Spleen (tissue), 11 donors: ENCODE data around the gene ARHGAP25. TPM values are rescaled to one million over a fixed set of nuclear protein-coding genes. Genes with fewer than 3 reads are reported as not detected.

ENCODE experiments used
- DNase-seq: peaks from one replicate; pipeline ENCODE4 v3.0.0-alpha.2; 2020
- H3K27ac ChIP-seq, 8 donors: fragments of 200-600 bp; sonication (generic) in 7 of 8; 1 replicate in 4 of 8; 2 replicates in 4 of 8; pipeline versions ENCODE4 v1.5.0 to v1.8.0; 2016 to 2021; ENCODE audit warnings: inconsistent platforms in 4 of 8, mild to moderate bottlenecking in 4 of 8, moderate library complexity in 1 of 8
- H3K27me3 ChIP-seq, 7 donors: fragments of 200-600 bp; sonication (generic) in 6 of 7; replicated peaks in 1 of 7; 1 replicate in 4 of 7; 2 replicates in 3 of 7; pipeline versions ENCODE4 v1.5.0 to v1.8.0; 2016 to 2021; ENCODE audit warnings: inconsistent platforms in 3 of 7, mild to moderate bottlenecking in 1 of 7
- H3K36me3 ChIP-seq, 6 donors: fragments of 200-600 bp; sonication (generic) in 5 of 6; 1 replicate in 4 of 6; 2 replicates in 2 of 6; pipeline versions ENCODE4 v1.5.0 to v1.8.0; 2016 to 2021; ENCODE audit warnings: inconsistent platforms in 2 of 6
- H3K4me1 ChIP-seq, 6 donors: fragments of 200-600 bp; sonication (generic) in 5 of 6; 1 replicate in 3 of 6; 2 replicates in 3 of 6; pipeline versions ENCODE4 v1.5.0 to v1.8.0; 2016 to 2021; ENCODE audit warnings: inconsistent platforms in 3 of 6
- H3K4me3 ChIP-seq, 8 donors: fragments of 200-600 bp; sonication (generic) in 7 of 8; 1 replicate in 4 of 8; 2 replicates in 4 of 8; pipeline versions ENCODE4 v1.5.0 to v1.8.0; 2016 to 2021; ENCODE audit warnings: inconsistent platforms in 4 of 8, mild to moderate bottlenecking in 4 of 8, moderate library complexity in 2 of 8
- H3K9me3 ChIP-seq, 8 donors: fragments of 200-600 bp; sonication (generic) in 7 of 8; 1 replicate in 4 of 8; 2 replicates in 4 of 8; pipeline versions ENCODE4 v1.5.0 to v1.8.0; 2016 to 2021; ENCODE audit warnings: inconsistent platforms in 4 of 8
- CTCF ChIP-seq, 11 experiments: fragments of 200-600 bp in 7 of 11; fragments of 450-650 bp in 4 of 11; sonication (generic) in 4 of 11; IDR thresholded peaks in 8 of 11; conservative IDR thresholded peaks in 3 of 11; 1 replicate in 7 of 11; 2 replicates in 4 of 11; pipeline versions ENCODE4 v1.4.0 to v1.8.0; 2016 to 2021; ENCODE audit warnings: antibody characterized with exemption in 11 of 11, inconsistent platforms in 4 of 11, mild to moderate bottlenecking in 1 of 11
- POLR2A ChIP-seq, 3 donors: fragments of 450-650 bp; IDR thresholded peaks; one replicate each; pipeline ENCODE4 v1.5.1; 2017; ENCODE audit warnings: antibody characterized with exemption in 3 of 3, mild to moderate bottlenecking in 1 of 3
- POLR2AphosphoS5 ChIP-seq, 3 donors: sonication (generic); formaldehyde crosslinking; IDR thresholded peaks; one replicate each; pipeline ENCODE4 v1.5.1; 2017; ENCODE audit warnings: antibody characterized with exemption in 3 of 3
- WGBS, 5 donors: extraction: QIAGEN DNeasy Blood & Tissue Kit in 3 of 5; methylation state at CpG; one replicate each; pipeline versions ENCODE4 v1.1.5 to v1.1.7; 2013 to 2018; 5-methylcytosine and 5-hydroxymethylcytosine counted together
- intact Hi-C: fragments of 100-400 bp; cut with DNase I; formaldehyde crosslinking; loops from one replicate; pipeline ENCODE4 v1.15.0; 2023; ENCODE audit warnings: low total_unique reads
- polyA plus RNA-seq, 3 donors: library from polyadenylated mRNA; stranded (reverse); fragments of 200-250 nt; gene quantifications; one replicate each; pipeline ENCODE4 v1.2.1, GENCODE V29; 2013
- total RNA-seq, 7 donors: library from RNA; depleted of rRNA in 3 of 7; stranded (reverse); fragments of >200 nt in 3 of 7; fragmentation: NEBNext Ultra II Directional in 4 of 7; extraction: Animal tissue kit (Norgen Biotek cat#: 25700) in 4 of 7; gene quantifications; one replicate each; pipeline versions ENCODE4 v1.1.0 to v1.2.1, GENCODE V29; 2016 to 2021
- donor health status: healthy with polysubstance abuse.
- donor health status: DM: no; HTN: no; CAD: no; lungs with moderate emphysema.
- donor health status: DM: no; HTN: no; CAD: no.
- donor health status: Bipolar disorder and iron deficiency.
- donor health status: healthy.
- donor health status: DM: no; HTN: no; CAD: no.
- donor health status: DM: yes; HTN: yes; CAD: no.

Gene ARHGAP25
- total and polyA plus RNA-seq, 10 donors = 72.0 to 173 (median 130) TPM

GRCh38 chr2:68741805-68742306 is 7.2 kb downstream of the ARHGAP25 start:
- H3K9me3 ChIP-seq = no peaks in the 10 kb centered on the region
- DNase-seq = no peak
- peaks cover 0 to 17% (median 0%) of the 10 kb centered on the region in 6 donors for H3K36me3 ChIP-seq
- H3K27me3 ChIP-seq = no peaks in the 10 kb centered on the region
- intact Hi-C loops = no loop called here
- WGBS, 5 donors = 65 to 81% (median 69%) methylated on average over 5 of the region's 5 CpGs
- peak overlapping the region; percentile 61 to 95 (median 91) for H3K27ac ChIP-seq
- no peak for TF ChIP-seq POLR2AphosphoS5 (IDR thresholded peaks at IDR 0.05)
- no peak for TF ChIP-seq POLR2A (IDR thresholded peaks at IDR 0.05)
- TF ChIP-seq CTCF (IDR thresholded peaks at IDR 0.05 in 8 of 11, conservative IDR thresholded peaks at IDR 0.05 in 3 of 11) = no peak
- H3K4me1 ChIP-seq = peaks cover 70 to 100% (median 99%) of the 10 kb centered on the region in 6 donors
- peak overlapping the region in 2 of 8 donors; percentile 9 to 71 for H3K4me3 ChIP-seq

- DNase-seq = no peak
- H3K27me3 ChIP-seq = no peaks in the 10 kb centered on the region
- WGBS, 5 donors = 58 to 75% (median 69%) methylated on average over 1 of the region's 1 CpG
- TF ChIP-seq CTCF (IDR thresholded peaks at IDR 0.05 in 8 of 11, conservative IDR thresholded peaks at IDR 0.05 in 3 of 11) (no peak), POLR2AphosphoS5 (IDR thresholded peaks at IDR 0.05) (peak in 1 of 3 donors; percentile 91), POLR2A (IDR thresholded peaks at IDR 0.05) (peak in 1 of 3 donors; percentile 89)
- H3K4me1 ChIP-seq = peaks cover 74 to 100% (median 99%) of the 10 kb centered on the region in 6 donors
- H3K4me3 ChIP-seq = peak overlapping the region in 2 of 8 donors; percentile 9 to 71
- intact Hi-C loops = no loop called here
- H3K27ac ChIP-seq = peak overlapping the region; percentile 8 to 95 (median 91)
- peaks cover 0 to 17% (median 0%) of the 10 kb centered on the region in 6 donors for H3K36me3 ChIP-seq
- no peaks in the 10 kb centered on the region for H3K9me3 ChIP-seq
Measured at GRCh38 chr2:68742626-68743415, 8.2 kb downstream of the ARHGAP25 start.

GRCh38 chr2:68743531-68743930 is 8.9 kb downstream of the ARHGAP25 start:
- Histone ChIP-seq H3K36me3 (peaks cover 0 to 17% (median 0%) of the 10 kb centered on the region in 6 donors), H3K27ac (peak overlapping the region in 7 of 8 donors; percentile 75 to 95 (median 92)), H3K4me3 (peak overlapping the region in 1 of 8 donors; percentile 71), H3K9me3 (no peaks in the 10 kb centered on the region), H3K27me3 (no peaks in the 10 kb centered on the region), H3K4me1 (peaks cover 75 to 100% (median 99%) of the 10 kb centered on the region in 6 donors)
- no peak for DNase-seq
- intact Hi-C loops = no loop called here
- 56 to 75% (median 65%) methylated on average over 3 of the region's 3 CpGs for WGBS, 5 donors
- TF ChIP-seq POLR2A (IDR thresholded peaks at IDR 0.05) = no peak
- no peak for TF ChIP-seq CTCF (IDR thresholded peaks at IDR 0.05 in 8 of 11, conservative IDR thresholded peaks at IDR 0.05 in 3 of 11)
- TF ChIP-seq POLR2AphosphoS5 (IDR thresholded peaks at IDR 0.05) = no peak

GRCh38 chr2:68744366-68744912 is 9.8 kb downstream of the ARHGAP25 start:
- Histone ChIP-seq H3K4me1 (peaks cover 76 to 100% (median 99%) of the 10 kb centered on the region in 6 donors), H3K4me3 (no peak overlapping the region), H3K27me3 (no peaks in the 10 kb centered on the region), H3K9me3 (no peaks in the 10 kb centered on the region), H3K36me3 (peaks cover 0 to 17% (median 0%) of the 10 kb centered on the region in 6 donors), H3K27ac (peak overlapping the region in 7 of 8 donors; percentile 39 to 95 (median 92))
- 61 to 78% (median 65%) methylated on average over 4 of the region's 4 CpGs for WGBS, 5 donors
- no peak for DNase-seq
- intact Hi-C loops = no loop called here
- TF ChIP-seq POLR2A (IDR thresholded peaks at IDR 0.05) (no peak), CTCF (IDR thresholded peaks at IDR 0.05 in 8 of 11, conservative IDR thresholded peaks at IDR 0.05 in 3 of 11) (no peak), POLR2AphosphoS5 (IDR thresholded peaks at IDR 0.05) (no peak)
